Endothelial cell of umbilical vein (primary cell): ENCODE measurements around the gene RYR3. TPM values are rescaled to one million over a fixed set of nuclear protein-coding genes. Genes with fewer than 3 reads are reported as not detected.

Experiments
- BruUV-seq: library from RNA; stranded (reverse); fragments of 400-500 nt; replicated peaks from 2 replicates; lab custom pipeline; 2021; lab: Mats Ljungman, UMichigan
- CTCF ChIA-PET: fragments of 300-600, 350-600 bp; sonication (Branson Sonifier 250); formaldehyde crosslinking; loops from one replicate; lab custom pipeline; 2021; ENCODE audit warnings: antibody characterized with exemption, inconsistent platforms; lab: Charles Lee
- POLR2A ChIA-PET: fragments of 300-600, 350-600 bp; sonication (Branson Sonifier 250); formaldehyde crosslinking; loops from one replicate; lab custom pipeline; 2021; ENCODE audit warnings: antibody characterized with exemption, inconsistent platforms; lab: Charles Lee
- DNase-seq: peaks from one replicate; pipeline ENCODE4 v3.0.0-alpha.2; 2011; ENCODE audit warnings: low read depth, low spot score
- FAIRE-seq: peaks from 2 replicates; lab custom pipeline; 2011; peaks lifted over from hg19 to GRCh38; lab: Jason Lieb, UNC
- H2AFZ ChIP-seq: 2 replicates; pipeline ENCODE4 v1.6.0; 2012; ENCODE audit warnings: low read depth, low read length, control low read depth, inconsistent platforms
- H3K27ac ChIP-seq: 2 replicates; pipeline ENCODE4 v1.5.1; 2011; ENCODE audit warnings: low read depth, mild to moderate bottlenecking, control low read depth, low read length, moderate library complexity; ENCODE audit not compliant: insufficient read depth
- H3K27me3 ChIP-seq, 2 experiments: 2 replicates each; pipeline versions ENCODE4 v1.6.0 to v1.6.1; 2011; ENCODE audit warnings: low read length in 2 of 2, mixed read lengths in 1 of 2; ENCODE audit not compliant: control insufficient read depth in 2 of 2, insufficient read depth in 2 of 2
- H3K36me3 ChIP-seq, 2 experiments: 2 replicates in 1 of 2; 3 replicates in 1 of 2; pipeline ENCODE4 v1.5.1; 2011; ENCODE audit warnings: low read length in 2 of 2, mild to moderate bottlenecking in 1 of 2, moderate library complexity in 1 of 2; ENCODE audit not compliant: control insufficient read depth in 2 of 2, insufficient read depth in 2 of 2; ENCODE audit errors: extremely low read depth in 1 of 2
- H3K4me1 ChIP-seq: 3 replicates; pipeline ENCODE4 v1.5.1; 2011; ENCODE audit warnings: mild to moderate bottlenecking, low read length; ENCODE audit not compliant: control insufficient read depth, insufficient read depth; ENCODE audit errors: extremely low read depth
- H3K4me2 ChIP-seq: 2 replicates; pipeline ENCODE4 v1.6.1; 2011; ENCODE audit warnings: low read length, control low read depth, mixed read lengths; ENCODE audit not compliant: insufficient read depth
- H3K4me3 ChIP-seq, 3 experiments: fragments of 200-600 bp in 1 of 3; sonication (generic), shearing (Covaris generic) in 1 of 3; replicated peaks in 1 of 3; 2 replicates each; pipeline ENCODE4 v1.5.1; 2011 to 2016; ENCODE audit warnings: control low read depth in 3 of 3, low read length in 3 of 3, mild to moderate bottlenecking in 2 of 3, inconsistent platforms in 1 of 3, low read depth in 1 of 3, moderate library complexity in 1 of 3; ENCODE audit not compliant: insufficient read depth in 1 of 3
- H3K79me2 ChIP-seq: 2 replicates; pipeline ENCODE4 v1.6.0; 2012; ENCODE audit warnings: low read length, inconsistent platforms; ENCODE audit not compliant: control insufficient read depth, insufficient read depth
- H3K9ac ChIP-seq: replicated peaks from 2 replicates; pipeline ENCODE3; 2011; ENCODE audit warnings: low read length, control low read depth; ENCODE audit not compliant: insufficient read depth; ENCODE audit errors: extremely low read depth
- H3K9me1 ChIP-seq: replicated peaks from 3 replicates; pipeline ENCODE4 v1.6.0; 2011; ENCODE audit warnings: mild to moderate bottlenecking, low read length; ENCODE audit not compliant: control insufficient read depth, insufficient read depth; ENCODE audit errors: extremely low read depth
- H3K9me3 ChIP-seq: replicated peaks from 2 replicates; pipeline ENCODE4 v1.5.1; 2012; ENCODE audit warnings: low read length, inconsistent platforms; ENCODE audit not compliant: control insufficient read depth, insufficient read depth
- H4K20me1 ChIP-seq: replicated peaks from 2 replicates; pipeline ENCODE3; 2011; ENCODE audit warnings: mild to moderate bottlenecking, low read length; ENCODE audit not compliant: control insufficient read depth, insufficient read depth; ENCODE audit errors: extremely low read depth
- EZH2 ChIP-seq: IDR thresholded peaks from 2 replicates; pipeline ENCODE4 v1.6.1; 2012; ENCODE audit warnings: borderline replicate concordance, low read depth, mild to moderate bottlenecking, moderate library complexity, low read length, inconsistent platforms; ENCODE audit not compliant: severe bottlenecking
- FOS ChIP-seq: IDR thresholded peaks from 2 replicates; pipeline ENCODE4 v1.6.1; 2011; ENCODE audit warnings: mild to moderate bottlenecking, low read length, moderate library complexity, borderline replicate concordance; ENCODE audit not compliant: insufficient read depth
- GATA2 ChIP-seq: IDR thresholded peaks from 2 replicates; pipeline ENCODE4 v1.7.0; 2011; ENCODE audit warnings: low read depth, mild to moderate bottlenecking, moderate library complexity, mixed read lengths, low read length; ENCODE audit not compliant: insufficient read length, insufficient read depth
- JUN ChIP-seq: IDR thresholded peaks from 2 replicates; pipeline ENCODE4 v1.6.1; 2011; ENCODE audit warnings: borderline replicate concordance, low read depth; ENCODE audit not compliant: insufficient read length, insufficient read depth
- MYC ChIP-seq: IDR thresholded peaks from one replicate; pipeline ENCODE4 v1.6.1; 2011; ENCODE audit warnings: mild to moderate bottlenecking, low read depth, low read length
- POLR2A ChIP-seq: IDR thresholded peaks from 2 replicates; pipeline ENCODE4 v1.6.1; 2012; ENCODE audit warnings: low read depth, mild to moderate bottlenecking, control low read depth, low read length
- POLR2AphosphoS5 ChIP-seq: IDR thresholded peaks from 2 replicates; pipeline ENCODE4 v1.6.1; 2012; ENCODE audit warnings: low read depth, mild to moderate bottlenecking, control low read depth, low read length, moderate library complexity; ENCODE audit not compliant: insufficient read depth
- dilution Hi-C: fragments of 300-500 bp; cut with MboI; formaldehyde crosslinking; loops from one replicate; pipeline ENCODE4 v1.15.0; 2019; ENCODE audit warnings: low sequenced_read_pairs; ENCODE audit not compliant: extremely low pct_ligation_motif_present
- intact Hi-C: fragments of 100-400 bp; cut with micrococcal nuclease; formaldehyde crosslinking; loops from one replicate; pipeline ENCODE4 v1.10.0; 2022
- polyA plus RNA-seq, 4 experiments: library from polyadenylated mRNA; depleted of rRNA in 3 of 4; stranded (reverse) in 3 of 4; unstranded in 1 of 4; fragments of >200 nt; gene quantifications; 2 replicates each; pipeline versions ENCODE4 v1.2.1 to v1.2.3, GENCODE V29; 2011 to 2012; ENCODE audit warnings: missing spikeins in 1 of 4
- total RNA-seq: library from RNA; stranded (reverse); gene quantifications from 2 replicates; pipeline ENCODE4 v1.2.3, GENCODE V29; 2021
- TF ChIP-seq, protein P1 (sequence below), 2 donors: IDR thresholded peaks; 1 replicate in 1 of 2; 2 replicates in 1 of 2; pipeline ENCODE4 v1.5.1; 2011; ENCODE audit warnings: low read length in 2 of 2, mild to moderate bottlenecking in 2 of 2, moderate library complexity in 2 of 2, control low read depth in 1 of 2, inconsistent platforms in 1 of 2, low read depth in 1 of 2; ENCODE audit not compliant: insufficient read depth in 1 of 2; ENCODE audit errors: extremely low read depth in 1 of 2
- TF ChIP-seq, protein P2 (sequence below): IDR thresholded peaks from 2 replicates; pipeline ENCODE4 v1.6.1; 2011; ENCODE audit not compliant: insufficient read depth, insufficient read length

RYR3 gene
- total and polyA plus RNA-seq, 2 donors (not counting 3 experiments of a cell fraction or from before 2014, with no cell fraction given): not detected

GRCh38 chr15:33735143-33735542 is 424.4 kb downstream of the RYR3 start:
- no peaks in the 10 kb centered on the region for H3K9me1 ChIP-seq
- no peak overlapping the region for H3K4me2 ChIP-seq
- no peaks in the 10 kb centered on the region for H4K20me1 ChIP-seq
- no peak for DNase-seq
- ChIA-PET POLR2A (no interaction called here), CTCF (interaction anchor here (0.9 to 11.0 kb wide), 15 partner anchors 11 to 506 kb away, joined by 3 to 277 read pairs (median 6); no protein-coding TSS in a partner anchor)
- H3K4me1 ChIP-seq: no peaks in the 10 kb centered on the region
- no peaks in the 10 kb centered on the region for H3K36me3 ChIP-seq
- no peak overlapping the region for H3K4me3 ChIP-seq
- H2AFZ ChIP-seq: no peak overlapping the region
- no TSS peak for BruUV-seq
- no peak overlapping the region for H3K27ac ChIP-seq
- no peaks in the 10 kb centered on the region for H3K27me3 ChIP-seq
- no peaks in the 10 kb centered on the region for H3K9me3 ChIP-seq
- no peak overlapping the region for H3K9ac ChIP-seq
- no peak for TF ChIP-seq EZH2
- no peak for TF ChIP-seq FOS
- TF ChIP-seq, protein P1, sequence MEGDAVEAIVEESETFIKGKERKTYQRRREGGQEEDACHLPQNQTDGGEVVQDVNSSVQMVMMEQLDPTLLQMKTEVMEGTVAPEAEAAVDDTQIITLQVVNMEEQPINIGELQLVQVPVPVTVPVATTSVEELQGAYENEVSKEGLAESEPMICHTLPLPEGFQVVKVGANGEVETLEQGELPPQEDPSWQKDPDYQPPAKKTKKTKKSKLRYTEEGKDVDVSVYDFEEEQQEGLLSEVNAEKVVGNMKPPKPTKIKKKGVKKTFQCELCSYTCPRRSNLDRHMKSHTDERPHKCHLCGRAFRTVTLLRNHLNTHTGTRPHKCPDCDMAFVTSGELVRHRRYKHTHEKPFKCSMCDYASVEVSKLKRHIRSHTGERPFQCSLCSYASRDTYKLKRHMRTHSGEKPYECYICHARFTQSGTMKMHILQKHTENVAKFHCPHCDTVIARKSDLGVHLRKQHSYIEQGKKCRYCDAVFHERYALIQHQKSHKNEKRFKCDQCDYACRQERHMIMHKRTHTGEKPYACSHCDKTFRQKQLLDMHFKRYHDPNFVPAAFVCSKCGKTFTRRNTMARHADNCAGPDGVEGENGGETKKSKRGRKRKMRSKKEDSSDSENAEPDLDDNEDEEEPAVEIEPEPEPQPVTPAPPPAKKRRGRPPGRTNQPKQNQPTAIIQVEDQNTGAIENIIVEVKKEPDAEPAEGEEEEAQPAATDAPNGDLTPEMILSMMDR (IDR thresholded peaks at IDR 0.05; ENCODE audit: extremely low read depth in 1 of 2, insufficient read depth in 1 of 2, low read depth in 1 of 2, low read length in 2 of 2): no peak
- TF ChIP-seq POLR2AphosphoS5: no peak
- no peak for TF ChIP-seq POLR2A
- TF ChIP-seq, protein P2, sequence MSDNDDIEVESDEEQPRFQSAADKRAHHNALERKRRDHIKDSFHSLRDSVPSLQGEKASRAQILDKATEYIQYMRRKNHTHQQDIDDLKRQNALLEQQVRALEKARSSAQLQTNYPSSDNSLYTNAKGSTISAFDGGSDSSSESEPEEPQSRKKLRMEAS: no peak
- TF ChIP-seq MYC: no peak
- no peak for TF ChIP-seq GATA2
- no peak for TF ChIP-seq JUN
- no peak for FAIRE-seq
- H3K79me2 ChIP-seq: no peaks in the 10 kb centered on the region
- dilution Hi-C loops: no loop called here
- intact Hi-C loops: no loop called here
